Muscle layer of colon (tissue), 2 donors: ENCODE results near the gene PID1.

Experiments
- H3K27ac ChIP-seq: one replicate; pipeline ENCODE4 v1.7.0; 2013; ENCODE audit warnings: low read depth, mild to moderate bottlenecking, low read length, moderate library complexity
- H3K27me3 ChIP-seq, 2 donors: one replicate each; pipeline ENCODE4 v1.7.0; 2013; ENCODE audit warnings: low read length in 2 of 2, mild to moderate bottlenecking in 2 of 2; ENCODE audit not compliant: insufficient read depth in 2 of 2, control insufficient read depth in 1 of 2
- H3K36me3 ChIP-seq: one replicate; pipeline ENCODE4 v1.7.0; 2013; ENCODE audit warnings: mild to moderate bottlenecking, low read length; ENCODE audit not compliant: insufficient read depth
- H3K4me1 ChIP-seq: one replicate; pipeline ENCODE4 v1.7.0; 2013; ENCODE audit warnings: mild to moderate bottlenecking, low read length; ENCODE audit not compliant: insufficient read depth
- H3K4me3 ChIP-seq, 2 donors: one replicate each; pipeline ENCODE4 v1.7.0; 2013; ENCODE audit warnings: low read length in 2 of 2, low read depth in 1 of 2, mild to moderate bottlenecking in 1 of 2, moderate library complexity in 1 of 2
- H3K9ac ChIP-seq: one replicate; pipeline ENCODE4 v1.7.0; 2013; ENCODE audit warnings: low read length
- H3K9me3 ChIP-seq: one replicate; pipeline ENCODE4 v1.7.0; 2013; ENCODE audit warnings: mild to moderate bottlenecking, low read length
- donor health status: abdominal sarcoma.
- donor health status: Adenocarcinoma of cecum.

Gene PID1

GRCh38 chr2:229180658-229181057 lies 90.4 kb downstream of the PID1 start:
- Histone ChIP-seq H3K4me3 (no peak overlapping the region), H3K36me3 (no peaks in the 10 kb centered on the region), H3K9me3 (no peaks in the 10 kb centered on the region), H3K9ac (no peak overlapping the region), H3K4me1 (no peaks in the 10 kb centered on the region), H3K27ac (no peak overlapping the region), H3K27me3 (no peaks in the 10 kb centered on the region)

- H3K9ac ChIP-seq, result no peak overlapping the region
- no peaks in the 10 kb centered on the region for H3K4me1 ChIP-seq
- H3K27ac ChIP-seq, result no peak overlapping the region
- no peaks in the 10 kb centered on the region for H3K36me3 ChIP-seq
- no peaks in the 10 kb centered on the region for H3K27me3 ChIP-seq
- H3K9me3 ChIP-seq, result no peaks in the 10 kb centered on the region
- H3K4me3 ChIP-seq, result no peak overlapping the region
These were observed 91.5 kb downstream of the PID1 start for GRCh38 chr2:229179628-229180027.

- H3K36me3 ChIP-seq, result no peaks in the 10 kb centered on the region
- no peaks in the 10 kb centered on the region for H3K9me3 ChIP-seq
- no peak overlapping the region for H3K27ac ChIP-seq
- no peak overlapping the region for H3K4me3 ChIP-seq
- H3K4me1 ChIP-seq, result no peaks in the 10 kb centered on the region
- H3K27me3 ChIP-seq, result no peaks in the 10 kb centered on the region
- H3K9ac ChIP-seq, result no peak overlapping the region
These were observed 92.4 kb downstream of the PID1 start for GRCh38 chr2:229178706-229179105.

GRCh38 chr2:229178117-229178516 lies 93.0 kb downstream of the PID1 start:
- no peaks in the 10 kb centered on the region for H3K4me1 ChIP-seq
- H3K27ac ChIP-seq, result no peak overlapping the region

GRCh38 chr2:229176136-229176535 lies 95.0 kb downstream of the PID1 start:
- Histone ChIP-seq H3K4me1 (no peaks in the 10 kb centered on the region), H3K4me3 (no peak overlapping the region), H3K9ac (no peak overlapping the region), H3K27ac (no peak overlapping the region), H3K9me3 (no peaks in the 10 kb centered on the region), H3K36me3 (no peaks in the 10 kb centered on the region), H3K27me3 (no peaks in the 10 kb centered on the region)

More at GRCh38 chr2:229178117-229178516, 93.0 kb downstream of the PID1 start:
- H3K4me3 ChIP-seq, result no peak overlapping the region
- H3K36me3 ChIP-seq, result no peaks in the 10 kb centered on the region
- H3K9me3 ChIP-seq, result no peaks in the 10 kb centered on the region
- H3K27me3 ChIP-seq, result no peaks in the 10 kb centered on the region
- no peak overlapping the region for H3K9ac ChIP-seq

- no peak overlapping the region for H3K9ac ChIP-seq
- H3K9me3 ChIP-seq, result no peaks in the 10 kb centered on the region
- no peak overlapping the region for H3K27ac ChIP-seq
- H3K36me3 ChIP-seq, result no peaks in the 10 kb centered on the region
- H3K4me1 ChIP-seq, result no peaks in the 10 kb centered on the region
- no peaks in the 10 kb centered on the region for H3K27me3 ChIP-seq
- no peak overlapping the region for H3K4me3 ChIP-seq
These were observed 95.6 kb downstream of the PID1 start for GRCh38 chr2:229175497-229175863.

- no peaks in the 10 kb centered on the region for H3K36me3 ChIP-seq
- H3K27ac ChIP-seq, result no peak overlapping the region
- H3K27me3 ChIP-seq, result no peaks in the 10 kb centered on the region
- no peak overlapping the region for H3K9ac ChIP-seq
- H3K4me1 ChIP-seq, result no peaks in the 10 kb centered on the region
- H3K9me3 ChIP-seq, result no peaks in the 10 kb centered on the region
- H3K4me3 ChIP-seq, result no peak overlapping the region
These were observed 96.1 kb downstream of the PID1 start for GRCh38 chr2:229174794-229175496.

GRCh38 chr2:229173825-229174359 lies 97.2 kb downstream of the PID1 start:
- no peaks in the 10 kb centered on the region for H3K4me1 ChIP-seq
- no peaks in the 10 kb centered on the region for H3K9me3 ChIP-seq
- no peaks in the 10 kb centered on the region for H3K27me3 ChIP-seq
- no peak overlapping the region for H3K4me3 ChIP-seq
- H3K9ac ChIP-seq, result no peak overlapping the region
- H3K36me3 ChIP-seq, result no peaks in the 10 kb centered on the region
- no peak overlapping the region for H3K27ac ChIP-seq

- no peaks in the 10 kb centered on the region for H3K9me3 ChIP-seq
- H3K36me3 ChIP-seq, result no peaks in the 10 kb centered on the region
- H3K27me3 ChIP-seq, result no peaks in the 10 kb centered on the region
- H3K4me1 ChIP-seq, result no peaks in the 10 kb centered on the region
- H3K27ac ChIP-seq, result no peak overlapping the region
- no peak overlapping the region for H3K4me3 ChIP-seq
- H3K9ac ChIP-seq, result no peak overlapping the region
These were observed 100.2 kb downstream of the PID1 start for GRCh38 chr2:229170916-229171315.

GRCh38 chr2:229170171-229170570 lies 100.9 kb downstream of the PID1 start:
- no peak overlapping the region for H3K27ac ChIP-seq
- H3K9me3 ChIP-seq, result no peaks in the 10 kb centered on the region

GRCh38 chr2:229169751-229170150 lies 101.3 kb downstream of the PID1 start:
- Histone ChIP-seq H3K27me3 (no peaks in the 10 kb centered on the region), H3K9ac (no peak overlapping the region), H3K9me3 (no peaks in the 10 kb centered on the region), H3K36me3 (no peaks in the 10 kb centered on the region), H3K4me3 (no peak overlapping the region), H3K27ac (no peak overlapping the region), H3K4me1 (no peaks in the 10 kb centered on the region)

More at GRCh38 chr2:229170171-229170570, 100.9 kb downstream of the PID1 start:
- no peak overlapping the region for H3K9ac ChIP-seq
- H3K27me3 ChIP-seq, result no peaks in the 10 kb centered on the region
- H3K4me3 ChIP-seq, result no peak overlapping the region
- H3K4me1 ChIP-seq, result no peaks in the 10 kb centered on the region
- no peaks in the 10 kb centered on the region for H3K36me3 ChIP-seq
